ENCODE measurements around the gene STX4.
A peak's percentile ranks its signal among the peaks of the same experiment; 100 is the strongest.

STX4 gene, protein sequence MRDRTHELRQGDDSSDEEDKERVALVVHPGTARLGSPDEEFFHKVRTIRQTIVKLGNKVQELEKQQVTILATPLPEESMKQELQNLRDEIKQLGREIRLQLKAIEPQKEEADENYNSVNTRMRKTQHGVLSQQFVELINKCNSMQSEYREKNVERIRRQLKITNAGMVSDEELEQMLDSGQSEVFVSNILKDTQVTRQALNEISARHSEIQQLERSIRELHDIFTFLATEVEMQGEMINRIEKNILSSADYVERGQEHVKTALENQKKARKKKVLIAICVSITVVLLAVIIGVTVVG

DNA sequence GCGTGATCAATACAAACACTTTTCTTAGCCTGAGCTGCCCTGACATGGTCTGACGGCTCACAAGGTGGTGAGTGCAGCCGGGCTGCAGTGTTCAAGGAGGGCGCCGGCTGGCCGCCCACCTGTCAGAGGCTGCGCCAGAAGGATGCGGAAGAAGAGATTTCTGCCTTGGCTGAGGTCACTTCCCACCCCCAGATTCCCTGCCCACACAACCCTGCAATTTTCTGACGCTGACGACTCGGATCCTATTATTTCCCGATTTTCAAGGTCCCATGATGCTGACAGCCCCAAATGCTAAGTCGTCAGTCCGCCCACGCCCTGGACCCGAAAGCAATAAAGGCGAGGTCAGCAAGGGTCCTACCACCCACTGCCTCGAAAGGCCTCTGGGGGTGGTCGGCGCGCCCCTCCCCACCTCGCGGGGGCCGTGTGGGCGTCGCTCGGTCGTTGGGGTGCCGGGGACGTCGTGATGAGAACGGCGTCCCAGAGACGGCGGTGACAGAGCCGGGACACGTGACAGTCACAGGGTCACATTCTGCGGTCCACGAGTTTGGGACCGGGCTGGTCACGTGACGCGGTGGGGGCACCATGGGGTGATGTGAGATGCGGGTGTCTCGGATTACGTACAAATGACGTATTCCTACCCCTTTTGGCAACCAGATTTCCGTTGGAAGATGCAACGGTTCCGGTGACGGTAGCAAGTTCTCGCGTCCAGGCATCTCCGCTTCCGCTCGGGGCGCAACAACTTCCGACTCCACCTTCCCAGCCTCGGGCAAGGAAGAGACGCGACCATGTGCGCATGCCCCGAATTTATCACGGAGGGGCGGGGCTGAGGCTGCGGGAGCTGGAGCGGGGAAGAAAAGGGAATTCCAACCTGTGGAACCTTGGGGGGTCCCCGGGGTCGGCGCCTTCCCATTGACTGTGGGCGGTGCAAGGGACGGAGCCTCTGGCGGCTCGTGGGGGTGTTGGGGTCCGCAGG is at the start of gene STX4:
Gene STX4 (plus strand): TSS at position 823 of the 973 bp plus-strand sequence. CDS start 248 bp downstream, outside the sequence.
- DNase-seq = peak; percentile 96 to 97

DNA sequence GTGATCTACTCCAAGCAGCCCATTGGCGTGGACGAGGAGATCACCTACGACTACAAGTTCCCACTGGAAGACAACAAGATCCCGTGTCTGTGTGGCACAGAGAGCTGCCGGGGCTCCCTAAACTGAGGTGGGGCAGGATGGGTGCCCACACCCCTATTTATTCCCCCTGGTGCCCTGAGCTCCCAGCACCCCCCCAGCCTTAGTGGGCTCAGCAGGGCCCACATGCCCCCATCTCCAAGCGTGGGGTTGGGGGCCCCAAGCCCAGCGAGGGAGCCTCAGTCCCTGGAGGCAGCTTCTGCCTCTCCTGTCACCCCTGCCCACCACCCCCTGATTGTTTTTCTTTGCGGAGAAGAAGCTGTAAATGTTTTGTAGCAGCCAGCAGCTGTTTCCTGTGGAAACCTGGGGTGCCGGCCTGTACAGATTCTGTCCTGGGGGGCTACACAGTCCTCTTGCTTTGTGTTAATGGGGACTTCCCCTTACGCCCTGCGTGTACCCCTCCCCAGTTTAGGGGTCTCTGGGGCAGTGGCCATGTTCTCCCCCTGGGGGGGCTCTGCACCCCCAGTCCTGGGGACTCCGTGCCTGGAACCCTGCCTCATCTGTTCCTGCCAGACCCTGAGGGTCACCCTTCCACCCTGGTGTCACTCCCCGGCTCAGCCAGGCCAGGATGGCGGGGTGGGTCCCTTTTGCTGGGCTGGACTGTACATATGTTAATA is 49.3 kb upstream of the STX4 start:
- no peak for DNase-seq

DNA sequence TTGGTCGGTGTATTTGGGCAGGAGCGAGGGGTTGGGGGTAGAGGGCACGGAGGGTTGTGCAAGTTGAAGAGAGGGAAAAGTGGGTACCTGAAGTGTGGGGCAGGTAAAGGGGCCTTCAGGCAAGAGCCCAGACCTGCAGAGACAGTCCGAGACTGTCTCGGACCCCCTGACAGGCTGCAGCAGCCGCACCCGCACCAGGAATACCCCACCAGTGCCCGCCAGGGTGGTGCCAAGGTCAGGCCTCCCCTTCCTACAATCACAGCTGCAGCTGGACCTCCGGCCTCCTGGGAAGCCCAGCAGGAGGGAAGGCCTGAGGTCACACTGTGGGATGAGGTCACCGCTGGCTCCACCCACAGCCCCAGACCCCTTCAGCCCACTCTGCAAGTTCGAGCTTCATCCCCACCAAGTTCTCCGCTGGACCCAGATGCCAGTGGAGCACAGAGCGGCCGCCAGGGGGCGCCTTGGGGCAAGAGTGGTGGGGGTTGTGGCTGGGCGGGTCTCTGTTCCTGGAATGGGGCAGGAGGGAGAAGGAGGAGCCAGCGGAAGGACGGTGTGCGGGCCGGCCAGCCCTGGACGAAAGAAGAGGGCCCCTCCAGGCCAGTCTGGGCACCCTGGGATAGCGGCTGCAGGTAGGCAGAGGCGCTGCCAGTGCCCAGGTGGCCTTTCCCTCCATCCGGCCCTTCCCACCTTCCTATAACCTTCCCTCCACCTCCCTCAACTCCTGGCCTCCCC is 48.5 kb upstream of the STX4 start, which contains the start of gene HSD3B7:
Gene HSD3B7 (plus strand): TSS at position 539 of the 732 bp plus-strand sequence. CDS start 452 bp downstream, outside the sequence.
- DNase-seq = peak; percentile 63 to 72

DNA sequence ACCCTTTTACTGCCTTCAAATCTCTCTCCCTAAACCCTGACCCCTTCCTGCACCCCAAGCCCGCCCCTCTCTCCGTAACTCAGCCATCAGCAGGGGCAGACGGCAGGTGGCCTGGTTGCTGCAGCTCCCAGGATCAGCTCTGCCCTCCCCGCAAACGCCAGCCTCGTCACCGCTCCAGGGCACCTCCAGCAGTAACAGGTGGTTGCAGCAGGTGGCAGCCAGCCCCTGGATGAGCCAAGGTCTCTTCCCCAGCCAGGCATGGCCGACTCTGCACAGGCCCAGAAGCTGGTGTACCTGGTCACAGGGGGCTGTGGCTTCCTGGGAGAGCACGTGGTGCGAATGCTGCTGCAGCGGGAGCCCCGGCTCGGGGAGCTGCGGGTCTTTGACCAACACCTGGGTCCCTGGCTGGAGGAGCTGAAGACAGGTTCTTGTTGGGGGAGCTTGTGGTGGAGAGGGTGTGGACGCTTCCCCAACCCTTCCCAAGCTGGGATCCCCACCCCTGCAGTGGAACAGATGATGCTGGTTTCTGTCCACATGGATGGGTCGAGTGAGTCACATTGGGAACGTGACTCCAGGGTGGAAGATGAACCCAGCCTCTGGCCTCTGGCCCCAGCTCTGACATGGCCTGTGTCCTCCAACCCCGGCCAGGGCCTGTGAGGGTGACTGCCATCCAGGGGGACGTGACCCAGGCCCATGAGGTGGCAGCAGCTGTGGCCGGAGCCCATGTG is 47.8 kb upstream of the STX4 start:
- no peak for DNase-seq

DNA sequence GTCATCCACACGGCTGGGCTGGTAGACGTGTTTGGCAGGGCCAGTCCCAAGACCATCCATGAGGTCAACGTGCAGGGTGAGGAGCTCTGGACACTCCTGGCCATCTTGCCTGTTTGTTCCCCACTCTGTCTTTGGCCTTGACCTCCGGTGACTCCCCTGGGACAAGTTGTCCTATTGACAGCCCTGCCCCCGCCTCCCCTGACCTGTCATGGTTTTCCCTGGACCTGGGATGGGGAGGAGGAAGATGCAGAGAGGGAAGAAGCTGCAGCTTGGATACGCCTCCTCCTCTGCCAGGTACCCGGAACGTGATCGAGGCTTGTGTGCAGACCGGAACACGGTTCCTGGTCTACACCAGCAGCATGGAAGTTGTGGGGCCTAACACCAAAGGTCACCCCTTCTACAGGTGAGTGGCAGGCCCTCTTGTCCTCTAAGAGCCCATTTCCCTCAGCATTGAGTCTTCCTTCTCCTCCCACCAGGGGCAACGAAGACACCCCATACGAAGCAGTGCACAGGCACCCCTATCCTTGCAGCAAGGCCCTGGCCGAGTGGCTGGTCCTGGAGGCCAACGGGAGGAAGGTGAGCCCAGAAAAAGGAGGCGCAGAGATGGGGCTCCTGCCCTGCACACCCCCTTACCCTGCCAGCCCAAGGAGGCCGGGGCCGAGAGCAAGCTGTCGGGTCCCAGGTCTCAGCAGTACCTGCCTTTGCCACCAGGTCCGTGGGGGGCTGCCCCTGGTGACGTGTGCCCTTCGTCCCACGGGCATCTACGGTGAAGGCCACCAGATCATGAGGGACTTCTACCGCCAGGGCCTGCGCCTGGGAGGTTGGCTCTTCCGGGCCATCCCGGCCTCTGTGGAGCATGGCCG is 47.0 kb upstream of the STX4 start:
- DNase-seq = no peak

DNA sequence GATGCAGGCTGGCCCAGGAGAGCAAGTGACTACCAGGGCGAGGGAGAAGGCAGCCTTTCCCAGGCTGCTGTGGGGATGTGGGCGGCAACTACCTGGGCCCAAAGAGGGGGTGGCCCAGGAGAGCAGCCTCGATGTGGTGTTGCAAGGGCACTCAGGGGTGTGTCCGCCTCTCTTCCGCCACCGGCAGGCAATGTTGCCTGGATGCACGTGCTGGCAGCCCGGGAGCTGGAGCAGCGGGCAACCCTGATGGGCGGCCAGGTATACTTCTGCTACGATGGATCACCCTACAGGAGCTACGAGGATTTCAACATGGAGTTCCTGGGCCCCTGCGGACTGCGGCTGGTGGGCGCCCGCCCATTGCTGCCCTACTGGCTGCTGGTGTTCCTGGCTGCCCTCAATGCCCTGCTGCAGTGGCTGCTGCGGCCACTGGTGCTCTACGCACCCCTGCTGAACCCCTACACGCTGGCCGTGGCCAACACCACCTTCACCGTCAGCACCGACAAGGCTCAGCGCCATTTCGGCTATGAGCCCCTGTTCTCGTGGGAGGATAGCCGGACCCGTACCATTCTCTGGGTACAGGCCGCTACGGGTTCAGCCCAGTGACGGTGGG is 45.7 kb upstream of the STX4 start:
- no peak for DNase-seq

DNA sequence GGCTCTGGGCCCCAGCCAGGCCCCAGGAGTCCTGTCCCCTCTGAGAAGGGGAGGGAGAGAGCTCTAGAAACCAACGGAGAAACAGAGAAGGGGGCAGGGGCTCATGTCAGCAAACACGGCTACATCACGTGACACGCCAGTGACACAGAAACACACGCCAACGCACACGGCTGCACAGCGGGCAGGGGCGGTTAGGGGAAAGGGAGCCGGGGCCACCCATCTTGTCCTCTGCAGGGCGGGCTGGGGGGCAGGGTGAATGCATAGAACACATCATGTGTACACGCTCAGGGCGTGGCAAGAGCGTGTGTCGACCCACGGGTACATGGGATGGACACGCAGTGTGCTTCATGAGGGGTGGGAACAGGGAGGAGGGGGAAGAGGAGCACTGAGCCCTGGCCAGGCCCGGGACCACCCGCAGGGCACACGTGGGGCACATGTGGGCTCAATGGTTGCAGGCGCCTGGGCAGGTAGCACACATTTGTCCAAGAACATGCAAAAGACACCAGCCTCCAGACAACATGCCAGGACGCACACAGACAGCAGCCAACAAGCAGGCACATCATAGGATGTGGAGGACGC is 43.8 kb upstream of the STX4 start:
- DNase-seq = no peak

DNA sequence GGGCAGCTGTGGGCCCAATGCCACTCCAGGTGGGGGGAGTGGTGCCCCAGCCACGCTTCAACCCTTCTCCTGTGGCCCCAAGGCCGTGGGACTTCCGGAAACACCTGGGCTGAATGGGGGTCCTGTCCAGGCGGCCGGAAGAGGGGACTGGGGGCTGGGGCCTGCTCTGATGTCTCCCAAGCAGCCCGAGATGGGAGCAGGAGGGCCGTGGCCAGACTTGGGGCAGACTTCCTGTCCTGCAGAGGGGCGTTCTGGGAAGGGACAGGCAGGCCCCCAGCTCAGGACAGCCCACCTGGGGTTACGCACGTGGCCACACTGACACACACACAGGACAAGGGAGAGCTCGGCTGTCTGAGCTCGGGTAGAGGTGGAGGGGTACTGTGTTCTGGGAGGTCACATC is 43.3 kb upstream of the STX4 start:
- DNase-seq = no peak

DNA sequence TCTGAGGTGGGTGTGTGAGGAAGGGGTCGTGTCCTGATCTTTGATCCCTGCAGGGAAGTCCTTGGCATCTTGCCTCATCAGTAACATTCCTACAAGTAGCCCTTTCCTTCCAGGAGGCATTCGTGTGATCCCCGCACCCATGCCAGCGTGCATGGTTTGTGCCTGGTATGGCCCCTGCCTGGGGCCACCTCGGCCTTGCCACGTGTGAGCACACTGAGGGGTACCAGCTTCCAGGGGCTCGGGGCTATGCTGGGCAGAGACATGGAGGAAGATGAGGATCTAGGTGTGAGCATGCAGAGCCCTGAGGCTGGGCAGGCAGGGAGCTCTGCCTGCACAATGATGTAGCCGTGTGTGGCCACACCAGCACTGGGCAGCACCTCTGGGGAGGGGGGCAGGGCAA is 42.3 kb upstream of the STX4 start:
- no peak for DNase-seq

DNA sequence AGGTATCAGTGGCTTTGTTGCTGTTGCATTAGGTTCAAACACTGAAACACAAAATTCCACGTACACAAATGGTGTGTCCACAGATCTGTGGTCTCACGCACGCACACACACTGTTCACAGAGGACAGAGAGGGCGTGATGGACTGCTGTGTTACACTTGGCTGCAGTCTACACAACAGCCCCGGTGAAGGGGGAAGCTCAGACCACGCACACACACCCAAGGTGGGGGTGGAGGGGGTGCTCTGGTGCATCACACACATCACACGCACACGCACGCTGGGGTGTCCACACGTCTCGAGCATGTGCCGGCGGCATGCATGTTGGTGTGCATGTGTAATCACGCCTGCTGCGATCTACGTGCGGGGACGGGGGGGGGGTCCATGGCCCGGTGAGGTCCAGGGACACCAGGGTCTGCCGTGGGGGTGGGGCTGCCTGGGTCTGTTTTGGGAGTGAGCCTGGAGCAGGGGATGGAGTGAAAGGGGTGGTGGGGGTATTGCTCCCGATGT is 41.0 kb upstream of the STX4 start:
- DNase-seq = no peak

DNA sequence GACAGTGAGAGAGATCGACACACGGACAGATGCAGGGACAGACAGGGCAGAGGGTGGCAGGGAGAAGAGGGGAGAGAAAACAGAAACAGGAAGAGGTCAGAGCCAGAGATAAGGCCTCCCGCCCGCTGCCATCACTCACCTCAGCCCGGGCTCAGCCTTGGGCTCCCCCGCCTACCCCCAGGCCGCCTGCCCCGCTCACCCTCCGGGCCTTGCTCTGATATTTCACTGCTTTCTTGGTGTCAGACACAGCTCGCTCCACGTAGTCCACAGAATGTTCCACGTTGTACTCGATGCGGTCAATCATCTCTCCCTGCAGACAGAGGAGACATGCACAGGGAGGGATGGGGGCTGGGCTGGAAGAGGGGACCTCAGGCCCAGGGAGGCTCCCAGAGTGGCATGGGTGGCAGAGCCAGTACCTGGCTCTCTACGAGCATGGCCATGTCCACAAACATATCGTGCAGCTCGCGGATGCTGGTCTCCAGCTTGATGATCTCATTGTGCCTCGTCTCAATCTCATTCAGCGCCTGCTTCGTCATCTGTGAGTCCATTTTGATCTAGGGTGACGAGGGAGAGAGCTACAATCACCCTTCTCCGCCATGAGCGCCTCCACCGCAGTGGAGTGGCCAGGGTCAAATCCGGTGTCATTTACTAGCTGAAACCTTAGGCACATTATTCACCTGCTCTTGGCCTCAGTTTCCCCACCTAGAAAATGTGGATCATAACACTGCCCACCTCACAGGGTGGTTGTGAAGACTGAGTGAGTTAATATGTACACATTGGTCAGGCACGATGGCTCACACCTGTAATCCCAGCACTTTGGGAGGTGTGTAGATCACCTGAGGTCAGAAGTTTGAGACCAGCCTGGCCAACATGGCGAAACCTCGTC is 40.2 kb upstream of the STX4 start:
- DNase-seq = no peak

DNA sequence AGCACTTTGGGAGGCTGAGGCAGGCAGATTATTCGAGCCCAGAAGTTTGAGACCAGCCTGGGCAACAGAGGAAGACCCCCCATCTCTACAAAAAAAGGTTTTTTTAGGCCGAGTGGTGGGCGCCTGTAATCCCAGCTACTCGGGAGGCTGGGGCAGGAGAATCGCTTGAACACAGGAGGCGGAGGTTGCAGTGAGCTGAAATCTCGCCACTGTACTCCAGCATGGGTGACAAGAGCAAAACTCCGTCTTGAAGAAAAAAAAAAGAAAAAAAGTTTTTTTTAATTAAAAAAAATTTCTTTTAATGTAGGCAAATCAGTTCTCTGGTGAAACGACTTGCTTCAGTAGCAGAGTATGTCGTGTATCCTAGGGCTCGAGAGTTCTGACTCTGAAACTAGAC is 37.4 kb upstream of the STX4 start:
- DNase-seq = no peak

DNA sequence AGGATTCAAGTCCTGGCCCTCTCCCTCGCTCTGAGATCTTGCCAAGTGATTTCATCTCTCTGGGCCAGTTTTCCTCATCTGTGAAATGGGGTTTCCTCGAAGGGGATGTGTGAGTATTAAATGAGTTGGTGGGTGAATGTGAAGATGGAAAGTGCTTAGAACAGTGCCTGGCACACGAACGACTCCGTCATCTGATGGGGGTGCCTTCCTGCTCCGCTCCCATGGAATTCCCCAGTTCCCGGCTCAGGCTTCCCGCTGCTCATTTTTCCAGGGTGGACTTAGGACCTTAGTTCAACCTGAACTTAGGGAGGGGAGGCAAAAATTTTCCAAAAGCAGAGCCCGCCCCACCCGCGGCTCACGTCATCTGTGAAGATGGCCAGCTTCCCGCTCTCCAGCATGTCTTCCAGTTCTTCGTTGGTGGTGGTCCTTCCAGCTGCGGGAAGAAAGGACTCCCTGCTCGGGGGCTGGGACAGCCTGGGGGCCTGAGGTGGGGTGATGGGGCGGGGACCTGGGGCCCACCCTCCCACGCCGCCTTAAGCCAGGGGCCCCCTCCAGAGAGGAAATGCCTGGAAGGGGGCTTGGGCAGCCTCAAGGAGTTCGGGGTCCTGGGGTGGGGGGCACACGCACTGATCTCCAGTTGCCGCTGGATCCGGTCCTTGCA is 36.9 kb upstream of the STX4 start:
- no peak for DNase-seq

DNA sequence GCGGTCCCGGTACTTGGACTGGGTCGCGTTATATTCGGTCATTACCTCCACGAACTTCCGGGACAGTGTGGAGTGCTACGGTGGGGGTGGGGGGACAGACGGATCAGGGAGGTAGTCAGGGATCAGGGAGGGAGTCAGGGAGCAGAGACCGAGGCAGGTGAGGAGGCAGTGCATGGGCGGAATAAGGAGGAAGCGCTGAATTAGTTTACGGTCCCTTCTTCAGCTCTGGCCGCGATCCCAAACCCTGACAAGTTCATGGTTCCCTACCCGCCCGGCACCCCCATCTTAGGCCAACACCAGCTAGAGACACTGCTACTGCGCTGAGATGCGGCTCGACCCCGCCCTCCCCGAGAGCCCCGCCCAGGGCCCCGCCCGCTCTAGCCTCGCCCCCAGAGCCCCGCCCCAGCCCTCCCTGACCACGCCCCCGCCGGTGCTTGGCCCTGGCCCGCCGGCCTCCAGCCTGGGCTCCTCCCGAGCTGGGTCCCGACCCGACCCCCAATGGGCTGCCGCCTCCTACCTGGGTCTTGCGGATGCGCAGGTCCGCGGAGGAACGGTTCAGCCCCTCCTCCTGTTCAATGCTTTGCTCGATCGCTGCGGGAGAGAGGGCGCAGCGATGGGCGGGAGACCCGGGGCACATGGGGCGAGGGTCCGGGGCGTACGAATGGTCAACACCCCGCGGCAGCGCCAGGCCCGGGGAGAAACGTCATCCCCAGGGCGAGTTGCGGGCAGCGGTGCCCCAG is 36.2 kb upstream of the STX4 start:
- peak in 1 of 2 donors; percentile 14 for DNase-seq

DNA sequence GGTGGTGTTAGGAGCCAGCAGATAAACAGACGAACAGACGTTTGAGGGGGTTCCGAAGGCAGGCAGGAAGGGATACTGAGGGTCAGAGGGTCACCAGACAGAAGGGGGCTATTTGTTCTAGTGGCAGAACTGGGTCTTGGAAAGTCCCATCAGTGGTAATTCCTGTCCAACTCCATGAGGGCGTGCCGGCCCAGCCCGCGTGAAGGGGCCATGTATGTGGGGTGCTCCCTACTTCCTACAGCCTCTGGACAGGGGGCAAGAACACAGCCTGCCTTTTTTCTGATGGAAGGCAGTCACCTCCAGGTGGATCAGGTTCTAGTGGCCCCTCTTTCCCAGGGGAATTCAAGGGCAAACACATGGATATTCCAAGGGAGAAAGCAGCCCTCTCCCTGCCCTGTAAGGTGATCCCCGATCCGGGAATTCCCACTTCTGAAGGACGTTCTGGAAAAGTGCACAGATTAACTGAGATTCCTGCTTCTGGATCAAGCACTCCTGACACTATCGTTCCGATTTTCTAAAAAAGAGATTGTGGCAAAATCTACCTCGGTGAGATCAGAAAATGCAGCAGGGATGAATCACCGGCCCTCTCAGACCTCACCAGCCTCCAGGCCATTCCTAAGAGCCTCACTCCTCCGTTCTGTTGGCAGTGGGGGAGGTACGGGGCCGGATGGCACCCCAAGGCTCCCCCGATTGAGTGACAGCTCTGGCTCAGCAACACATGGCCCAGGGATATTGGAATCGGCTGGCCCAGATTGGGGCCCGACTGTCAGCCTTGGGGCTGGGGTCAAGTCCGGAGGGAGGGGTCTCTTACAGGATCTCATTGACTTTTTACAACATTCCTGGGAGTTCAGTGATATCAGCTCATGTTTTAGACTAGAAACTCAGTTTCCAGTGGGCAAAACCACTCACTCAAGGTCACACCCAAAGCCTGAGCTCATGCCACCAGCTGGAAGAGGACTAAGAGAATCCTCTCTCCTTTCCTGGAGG is 35.3 kb upstream of the STX4 start:
- no peak for DNase-seq

All from hippocampal formation (tissue), 2 donors.